IMR-90 (cell line): ENCODE measurements around the gene SREBF2. TPM values are rescaled to one million over a fixed set of nuclear protein-coding genes. Genes with fewer than 3 reads are reported as not detected.

Source experiments
- ATAC-seq: fragments of 200-7000 bp; cut with Tn5 transposase; 2 replicates; pipeline ENCODE4 v1.9.1; 2020; ENCODE audit warnings: low read depth, mild to moderate bottlenecking, moderate library complexity
- BruUV-seq: library from RNA; stranded (reverse); fragments of 400-500 nt; replicated peaks from 2 replicates; lab custom pipeline; 2021; lab: Mats Ljungman, UMichigan
- CTCF ChIA-PET: fragments of 300-600 bp; formaldehyde crosslinking; extraction: SDS; loops from one replicate; lab custom pipeline; 2021; ENCODE audit warnings: antibody characterized with exemption; lab: Yijun Ruan, JAX
- POLR2A ChIA-PET: fragments of 300-600 bp; sonication (Branson Sonifier 250); formaldehyde crosslinking; loops from one replicate; lab custom pipeline; 2022; ENCODE audit warnings: antibody characterized with exemption; ENCODE audit not compliant: unreplicated experiment; lab: Charles Lee
- DNase-seq: peaks from one replicate; pipeline ENCODE4 v3.0.0; 2013
- H2AFZ ChIP-seq: replicated peaks from 2 replicates; pipeline ENCODE3; 2013; ENCODE audit warnings: low read length, mild to moderate bottlenecking; ENCODE audit not compliant: poor library complexity
- H2AK5ac ChIP-seq: 2 replicates; pipeline ENCODE4 v1.6.1; 2013; ENCODE audit warnings: low read depth, low read length, inconsistent platforms
- H2AK9ac ChIP-seq: replicated peaks from 2 replicates; pipeline ENCODE3; 2013; ENCODE audit warnings: mild to moderate bottlenecking, low read depth, low read length, moderate library complexity; ENCODE audit not compliant: poor library complexity
- H2BK120ac ChIP-seq: 2 replicates; pipeline ENCODE4 v1.6.1; 2013; ENCODE audit warnings: low read depth, low read length, inconsistent platforms
- H2BK15ac ChIP-seq: 3 replicates; pipeline ENCODE4 v1.6.1; 2013; ENCODE audit warnings: low read depth, low read length, inconsistent platforms
- H2BK20ac ChIP-seq: 2 replicates; pipeline ENCODE4 v1.6.1; 2013; ENCODE audit warnings: low read depth, mild to moderate bottlenecking, inconsistent platforms, low read length, moderate library complexity
- H2BK5ac ChIP-seq: 2 replicates; pipeline ENCODE4 v1.6.1; 2013; ENCODE audit warnings: mild to moderate bottlenecking, low read depth, low read length, inconsistent platforms; ENCODE audit not compliant: poor library complexity, severe bottlenecking
- H3K14ac ChIP-seq: replicated peaks from 2 replicates; pipeline ENCODE4 v1.6.1; 2013; ENCODE audit warnings: low read depth, low read length, inconsistent platforms
- H3K18ac ChIP-seq: 2 replicates; pipeline ENCODE4 v1.6.1; 2013; ENCODE audit warnings: low read depth, low read length, control low read depth
- H3K23ac ChIP-seq: 2 replicates; pipeline ENCODE4 v1.6.1; 2013; ENCODE audit warnings: low read depth, low read length, inconsistent platforms
- H3K27ac ChIP-seq: 2 replicates; pipeline ENCODE4 v1.5.1; 2013; ENCODE audit warnings: mild to moderate bottlenecking, control low read depth, low read length; ENCODE audit not compliant: insufficient read depth
- H3K27me3 ChIP-seq: 2 replicates; pipeline ENCODE4 v1.6.1; 2013; ENCODE audit warnings: low read length; ENCODE audit not compliant: control insufficient read depth, insufficient read depth
- H3K36me3 ChIP-seq: 2 replicates; pipeline ENCODE4 v1.6.1; 2013; ENCODE audit warnings: low read length, mixed read lengths; ENCODE audit not compliant: control insufficient read depth, insufficient read depth
- H3K4ac ChIP-seq: 2 replicates; pipeline ENCODE4 v1.6.1; 2013; ENCODE audit warnings: low read depth, low read length, inconsistent platforms
- H3K4me1 ChIP-seq: 2 replicates; pipeline ENCODE4 v1.6.1; 2013; ENCODE audit warnings: low read length, mixed read lengths; ENCODE audit not compliant: control insufficient read depth, insufficient read depth
- H3K4me2 ChIP-seq: 2 replicates; pipeline ENCODE4 v1.6.1; 2013; ENCODE audit warnings: low read depth, mild to moderate bottlenecking, control low read depth, low read length, moderate library complexity
- H3K4me3 ChIP-seq: 2 replicates; pipeline ENCODE4 v1.5.1; 2013; ENCODE audit warnings: low read depth, mild to moderate bottlenecking, control low read depth, low read length, moderate library complexity; ENCODE audit not compliant: insufficient read depth
- H3K56ac ChIP-seq: 2 replicates; pipeline ENCODE4 v1.6.1; 2013; ENCODE audit warnings: low read length, inconsistent platforms; ENCODE audit not compliant: insufficient read depth; ENCODE audit errors: extremely low read depth
- H3K79me1 ChIP-seq, 2 experiments: 2 replicates each; pipeline ENCODE4 v1.6.1; 2013; ENCODE audit warnings: low read length in 2 of 2, inconsistent platforms in 1 of 2, low read depth in 1 of 2
- H3K9ac ChIP-seq: 2 replicates; pipeline ENCODE4 v1.6.1; 2013; ENCODE audit warnings: low read depth, low read length, control low read depth
- H3K9me1 ChIP-seq: 2 replicates; pipeline ENCODE4 v1.6.1; 2013; ENCODE audit warnings: low read length, inconsistent platforms; ENCODE audit not compliant: insufficient read depth
- H3K9me3 ChIP-seq: 2 replicates; pipeline ENCODE4 v1.6.1; 2013; ENCODE audit warnings: low read length; ENCODE audit not compliant: control insufficient read depth, insufficient read depth
- H4K20me1 ChIP-seq: 2 replicates; pipeline ENCODE4 v1.6.1; 2013; ENCODE audit warnings: low read length, inconsistent platforms; ENCODE audit not compliant: insufficient read depth
- H4K5ac ChIP-seq: 2 replicates; pipeline ENCODE4 v1.6.1; 2013; ENCODE audit warnings: mild to moderate bottlenecking, low read depth, low read length, control low read depth
- H4K8ac ChIP-seq, 2 experiments: 2 replicates each; pipeline ENCODE4 v1.6.1; 2013; ENCODE audit warnings: low read depth in 2 of 2, low read length in 2 of 2, control low read depth in 1 of 2, inconsistent platforms in 1 of 2
- H4K91ac ChIP-seq: 2 replicates; pipeline ENCODE4 v1.6.1; 2013; ENCODE audit warnings: low read depth, low read length, inconsistent platforms; ENCODE audit not compliant: insufficient read depth
- BHLHE40 ChIP-seq: fragments of 150-350 bp; IDR thresholded peaks from 2 replicates; pipeline ENCODE4 v1.6.1; 2016; ENCODE audit warnings: mild to moderate bottlenecking, low read depth, low read length
- CEBPB ChIP-seq: IDR thresholded peaks from 2 replicates; pipeline ENCODE4 v1.6.1; 2012; ENCODE audit warnings: low read depth, low read length, improper control_type of control experiment
- CHD1 ChIP-seq: IDR thresholded peaks from 2 replicates; pipeline ENCODE4 v1.6.1; 2012; ENCODE audit warnings: low read depth, low read length, improper control_type of control experiment
- FOS ChIP-seq: fragments of 150-350 bp; IDR thresholded peaks from 2 replicates; pipeline ENCODE4 v1.6.1; 2016; ENCODE audit warnings: low read depth, low read length
- MAFK ChIP-seq: IDR thresholded peaks from 2 replicates; pipeline ENCODE4 v1.6.1; 2012; ENCODE audit warnings: low read depth, low read length, improper control_type of control experiment
- MAZ ChIP-seq: IDR thresholded peaks from 2 replicates; pipeline ENCODE4 v1.6.1; 2012; ENCODE audit warnings: low read depth, mild to moderate bottlenecking, low read length, improper control_type of control experiment, moderate library complexity, borderline replicate concordance
- MXI1 ChIP-seq: IDR thresholded peaks from 2 replicates; pipeline ENCODE4 v1.6.1; 2012; ENCODE audit warnings: low read depth, mild to moderate bottlenecking, low read length, moderate library complexity, borderline replicate concordance
- NFE2L2 ChIP-seq: fragments of 150-350 bp; IDR thresholded peaks from 2 replicates; pipeline ENCODE4 v1.6.1; 2016; ENCODE audit warnings: low read depth, mild to moderate bottlenecking, low read length
- POLR2A ChIP-seq: IDR thresholded peaks from 2 replicates; pipeline ENCODE4 v1.6.1; 2012; ENCODE audit warnings: mild to moderate bottlenecking, low read depth, low read length
- RAD21 ChIP-seq: IDR thresholded peaks from 2 replicates; pipeline ENCODE4 v1.6.1; 2012; ENCODE audit warnings: low read length, improper control_type of control experiment
- RFX5 ChIP-seq: IDR thresholded peaks from 2 replicates; pipeline ENCODE4 v1.8.0; 2012; ENCODE audit warnings: low read depth, mild to moderate bottlenecking, low read length, moderate library complexity
- SMC3 ChIP-seq: fragments of 150-350 bp; IDR thresholded peaks from 2 replicates; pipeline ENCODE4 v1.6.1; 2016; ENCODE audit warnings: low read depth, mild to moderate bottlenecking, antibody characterized with exemption, low read length, moderate library complexity
- WGBS, 2 experiments: methylation state at CpG; one replicate each; pipeline versions ENCODE4 v1.1.5 to v1.1.7; 2013; ENCODE audit warnings: missing lambda C conversion rate in 2 of 2; ENCODE audit not compliant: insufficient read length in 1 of 2; ENCODE audit errors: extremely low coverage in 2 of 2; 5-methylcytosine and 5-hydroxymethylcytosine counted together
- dilution Hi-C: fragments of 300-500 bp; cut with HindIII; formaldehyde crosslinking; loops from one replicate; pipeline ENCODE4 v1.14.3; 2018; ENCODE audit warnings: low sequenced_read_pairs; ENCODE audit not compliant: unreplicated experiment
- in situ Hi-C: fragments of 300-500 bp; cut with MboI; formaldehyde crosslinking; loops from 3 replicates; pipeline ENCODE4 v1.14.3; 2019; ENCODE audit warnings: low sequenced_read_pairs, inconsistent platforms, mixed read lengths
- intact Hi-C: fragments of 100-400 bp; cut with micrococcal nuclease; formaldehyde crosslinking; loops from 2 replicates; pipeline ENCODE4 v1.10.0; 2022
- polyA plus RNA-seq, 3 experiments: library from polyadenylated mRNA; depleted of rRNA; stranded (reverse); fragments of >200 nt; gene quantifications; 2 replicates each; pipeline ENCODE4 v1.2.3, GENCODE V29; 2012; ENCODE audit warnings: low replicate concordance in 1 of 3
- total RNA-seq: library from RNA; depleted of rRNA; stranded (reverse); fragments of >200 nt; gene quantifications from 2 replicates; pipeline ENCODE4 v1.2.3, GENCODE V29; 2012
- TF ChIP-seq, protein P1 (sequence below): fragments of 150-350 bp; IDR thresholded peaks from 2 replicates; pipeline ENCODE4 v1.6.1; 2016; ENCODE audit warnings: low read depth, mild to moderate bottlenecking, low read length, moderate library complexity, borderline replicate concordance
- TF ChIP-seq, protein P2 (sequence below): conservative IDR thresholded peaks from 2 replicates; pipeline ENCODE4 v1.5.1; 2012; ENCODE audit warnings: mild to moderate bottlenecking, low read depth, low read length, improper control_type of control experiment

SREBF2 gene
- total and polyA plus RNA-seq, 2 of the 4 experiments (the other 2 are of a cell fraction) = 8.1 to 47.4 TPM

DNA sequence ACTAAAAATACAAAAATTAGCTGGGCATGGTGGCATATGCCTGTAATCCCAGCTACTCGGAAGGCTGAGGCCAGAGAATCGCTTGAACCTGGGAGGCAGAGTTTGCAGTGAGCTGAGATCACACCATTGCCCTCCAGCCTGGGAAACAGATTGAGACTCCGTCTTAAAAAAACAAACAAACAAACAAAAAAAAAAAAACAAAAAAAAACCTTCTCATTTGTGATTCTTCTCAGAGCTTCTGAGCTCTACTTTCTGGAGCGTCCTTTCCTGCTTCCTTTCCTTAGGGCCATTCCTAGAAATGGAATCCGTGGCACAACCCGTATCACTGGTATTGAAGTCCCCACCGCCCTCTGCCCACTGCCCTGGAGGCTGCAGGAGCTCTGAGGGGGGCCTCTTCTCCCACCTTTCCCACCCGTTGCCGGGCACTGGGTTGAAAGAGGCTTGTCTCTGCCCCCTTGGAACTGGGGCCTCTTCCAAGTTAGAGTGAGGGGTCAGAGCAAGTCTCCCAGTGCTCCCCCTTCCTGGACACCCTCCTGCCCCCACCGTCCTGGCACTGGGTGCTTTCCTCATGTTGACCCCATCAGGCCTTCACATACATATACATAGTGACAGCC, 83.9 kb downstream of the SREBF2 start (continued):
- TF ChIP-seq POLR2A (no peak), FOS (no peak), CHD1 (no peak)

DNA sequence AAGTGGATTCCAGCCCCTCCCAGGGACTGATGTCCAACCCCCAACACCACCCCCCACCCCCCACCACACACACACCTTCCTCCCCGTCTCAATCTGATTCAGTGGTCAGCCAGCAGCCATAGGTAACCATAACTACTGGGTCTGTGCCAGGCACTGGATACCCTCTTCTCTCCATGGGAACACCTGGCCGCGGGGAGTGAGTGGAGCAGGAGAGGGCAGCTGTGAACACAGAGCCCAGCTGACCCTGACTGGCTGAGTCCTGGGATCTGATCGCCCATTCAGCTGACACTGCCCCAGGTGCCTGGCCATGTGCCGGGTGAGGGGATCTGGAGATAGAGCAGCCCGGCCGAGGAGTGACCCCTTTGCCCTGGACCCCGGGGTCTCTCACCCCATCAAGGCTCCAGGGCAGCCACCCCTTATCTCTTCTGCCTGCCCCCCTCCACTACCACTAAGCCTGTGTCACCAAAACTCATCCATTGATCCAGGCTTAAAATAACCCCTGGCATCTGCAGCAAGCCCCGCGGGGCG, 84.5 kb downstream of the SREBF2 start:
- no peak overlapping the region for H3K9ac ChIP-seq
- H3K23ac ChIP-seq = no peak overlapping the region
- H3K18ac ChIP-seq = no peak overlapping the region
- DNase-seq = no peak
- dilution Hi-C loops (no loop called here), intact Hi-C loops (no loop called here), in situ Hi-C loops (no loop called here)
- no peak overlapping the region for H3K27ac ChIP-seq
- no peak overlapping the region for H2AK5ac ChIP-seq
- H2BK15ac ChIP-seq = no peak overlapping the region
- H3K27me3 ChIP-seq = peaks cover 51% of the 10 kb centered on the region
- WGBS, 2 experiments = 100% methylated on average over 3 of the region's 11 CpGs; no CpG with 5 or more reads in 1 of the 2 experiments
- H2BK5ac ChIP-seq = no peak overlapping the region
- no peaks in the 10 kb centered on the region for H3K36me3 ChIP-seq
- H4K91ac ChIP-seq = no peak overlapping the region
- no peaks in the 10 kb centered on the region for H3K9me3 ChIP-seq
- no peak overlapping the region for H3K4ac ChIP-seq
- H3K14ac ChIP-seq = no peak overlapping the region
- POLR2A ChIA-PET = no interaction called here
- CTCF ChIA-PET = interaction anchor here (0.6 to 1.1 kb wide), 3 partner anchors 8 to 265 kb away, joined by 3 to 6 read pairs (median 3); no protein-coding TSS in a partner anchor
- H2AK9ac ChIP-seq = no peak overlapping the region
- no peak overlapping the region for H2AFZ ChIP-seq
- no peak overlapping the region for H4K8ac ChIP-seq
- no peak overlapping the region for H2BK20ac ChIP-seq
- H2BK120ac ChIP-seq = no peak overlapping the region
- H3K9me1 ChIP-seq = no peaks in the 10 kb centered on the region; the same call in 1 of the 2 replicates
- peaks cover 1% of the 10 kb centered on the region; the same call in 1 of the 2 replicates for H4K20me1 ChIP-seq
- no peak overlapping the region for H3K4me3 ChIP-seq
- no peak overlapping the region for H4K5ac ChIP-seq
- BruUV-seq = no TSS peak
- no peak overlapping the region for H3K4me2 ChIP-seq
- no peak for ATAC-seq
- H3K56ac ChIP-seq = no peak overlapping the region
- H3K79me1 ChIP-seq = no peaks in the 10 kb centered on the region
- H3K4me1 ChIP-seq = no peaks in the 10 kb centered on the region; the same call in 1 of the 2 replicates
- TF ChIP-seq MAFK (no peak), POLR2A (no peak), CEBPB (no peak), MAZ (no peak), SMC3 (no peak), BHLHE40 (no peak), CHD1 (no peak), FOS (no peak), RAD21 (no peak), NFE2L2 (no peak), RFX5 (no peak), MXI1 (no peak)
- TF ChIP-seq, protein P1, sequence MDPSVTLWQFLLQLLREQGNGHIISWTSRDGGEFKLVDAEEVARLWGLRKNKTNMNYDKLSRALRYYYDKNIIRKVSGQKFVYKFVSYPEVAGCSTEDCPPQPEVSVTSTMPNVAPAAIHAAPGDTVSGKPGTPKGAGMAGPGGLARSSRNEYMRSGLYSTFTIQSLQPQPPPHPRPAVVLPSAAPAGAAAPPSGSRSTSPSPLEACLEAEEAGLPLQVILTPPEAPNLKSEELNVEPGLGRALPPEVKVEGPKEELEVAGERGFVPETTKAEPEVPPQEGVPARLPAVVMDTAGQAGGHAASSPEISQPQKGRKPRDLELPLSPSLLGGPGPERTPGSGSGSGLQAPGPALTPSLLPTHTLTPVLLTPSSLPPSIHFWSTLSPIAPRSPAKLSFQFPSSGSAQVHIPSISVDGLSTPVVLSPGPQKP = no peak
- TF ChIP-seq, protein P2, sequence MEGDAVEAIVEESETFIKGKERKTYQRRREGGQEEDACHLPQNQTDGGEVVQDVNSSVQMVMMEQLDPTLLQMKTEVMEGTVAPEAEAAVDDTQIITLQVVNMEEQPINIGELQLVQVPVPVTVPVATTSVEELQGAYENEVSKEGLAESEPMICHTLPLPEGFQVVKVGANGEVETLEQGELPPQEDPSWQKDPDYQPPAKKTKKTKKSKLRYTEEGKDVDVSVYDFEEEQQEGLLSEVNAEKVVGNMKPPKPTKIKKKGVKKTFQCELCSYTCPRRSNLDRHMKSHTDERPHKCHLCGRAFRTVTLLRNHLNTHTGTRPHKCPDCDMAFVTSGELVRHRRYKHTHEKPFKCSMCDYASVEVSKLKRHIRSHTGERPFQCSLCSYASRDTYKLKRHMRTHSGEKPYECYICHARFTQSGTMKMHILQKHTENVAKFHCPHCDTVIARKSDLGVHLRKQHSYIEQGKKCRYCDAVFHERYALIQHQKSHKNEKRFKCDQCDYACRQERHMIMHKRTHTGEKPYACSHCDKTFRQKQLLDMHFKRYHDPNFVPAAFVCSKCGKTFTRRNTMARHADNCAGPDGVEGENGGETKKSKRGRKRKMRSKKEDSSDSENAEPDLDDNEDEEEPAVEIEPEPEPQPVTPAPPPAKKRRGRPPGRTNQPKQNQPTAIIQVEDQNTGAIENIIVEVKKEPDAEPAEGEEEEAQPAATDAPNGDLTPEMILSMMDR = no peak
